ENCODE results near the gene MYO5B.

MYO5B gene

DNA sequence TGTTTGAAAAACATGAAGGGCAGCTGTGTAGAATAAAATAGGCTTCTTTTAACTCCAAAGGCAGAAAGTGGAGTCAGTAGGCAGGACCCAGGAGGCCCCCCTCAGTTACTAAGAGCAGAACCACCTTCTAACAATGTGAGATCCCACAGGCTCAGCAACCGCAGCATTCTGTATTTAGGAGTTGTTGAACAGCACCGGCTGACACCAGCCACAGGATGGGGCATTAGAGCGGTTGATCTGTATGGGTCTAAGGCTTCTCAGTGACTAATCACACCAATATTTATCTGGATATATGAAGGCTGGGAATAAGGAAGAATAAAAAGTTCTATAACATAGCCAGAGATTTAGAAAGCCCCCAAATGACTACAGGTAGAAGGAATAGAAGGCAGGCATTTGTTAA, 51.7 kb downstream of the MYO5B start:
- no peak for DNase-seq

DNA sequence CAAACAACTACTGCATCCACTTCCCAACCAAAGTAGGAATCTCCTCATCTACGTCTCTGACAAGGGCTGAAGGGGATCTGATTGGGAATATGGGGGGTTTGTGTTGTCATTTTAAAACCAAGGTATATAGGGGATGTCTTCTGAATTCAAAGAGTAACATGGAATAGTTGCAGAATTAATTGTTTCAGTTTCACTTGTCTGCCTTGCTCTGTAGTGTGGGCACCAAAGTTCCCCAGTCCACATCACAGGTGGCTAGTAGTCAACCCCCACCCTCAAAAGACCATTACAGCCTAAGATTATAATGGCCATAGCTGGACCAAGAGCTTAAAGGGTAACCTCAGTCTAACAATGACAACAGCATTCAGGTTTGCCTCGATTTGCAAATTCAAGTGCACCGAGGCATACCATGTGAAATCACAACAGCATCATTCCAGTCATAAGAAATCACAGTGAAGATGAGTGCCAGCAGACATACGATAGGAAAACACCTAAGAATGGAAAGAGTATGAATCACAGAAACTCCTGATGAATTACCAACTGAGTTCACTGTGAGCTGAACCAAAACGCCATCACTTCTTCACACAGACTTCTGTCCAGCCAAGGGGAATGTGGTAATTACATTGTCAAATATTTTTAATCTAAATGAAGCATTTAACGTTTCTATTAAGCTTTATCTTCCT, 52.4 kb downstream of the MYO5B start:
- no peak for DNase-seq

DNA sequence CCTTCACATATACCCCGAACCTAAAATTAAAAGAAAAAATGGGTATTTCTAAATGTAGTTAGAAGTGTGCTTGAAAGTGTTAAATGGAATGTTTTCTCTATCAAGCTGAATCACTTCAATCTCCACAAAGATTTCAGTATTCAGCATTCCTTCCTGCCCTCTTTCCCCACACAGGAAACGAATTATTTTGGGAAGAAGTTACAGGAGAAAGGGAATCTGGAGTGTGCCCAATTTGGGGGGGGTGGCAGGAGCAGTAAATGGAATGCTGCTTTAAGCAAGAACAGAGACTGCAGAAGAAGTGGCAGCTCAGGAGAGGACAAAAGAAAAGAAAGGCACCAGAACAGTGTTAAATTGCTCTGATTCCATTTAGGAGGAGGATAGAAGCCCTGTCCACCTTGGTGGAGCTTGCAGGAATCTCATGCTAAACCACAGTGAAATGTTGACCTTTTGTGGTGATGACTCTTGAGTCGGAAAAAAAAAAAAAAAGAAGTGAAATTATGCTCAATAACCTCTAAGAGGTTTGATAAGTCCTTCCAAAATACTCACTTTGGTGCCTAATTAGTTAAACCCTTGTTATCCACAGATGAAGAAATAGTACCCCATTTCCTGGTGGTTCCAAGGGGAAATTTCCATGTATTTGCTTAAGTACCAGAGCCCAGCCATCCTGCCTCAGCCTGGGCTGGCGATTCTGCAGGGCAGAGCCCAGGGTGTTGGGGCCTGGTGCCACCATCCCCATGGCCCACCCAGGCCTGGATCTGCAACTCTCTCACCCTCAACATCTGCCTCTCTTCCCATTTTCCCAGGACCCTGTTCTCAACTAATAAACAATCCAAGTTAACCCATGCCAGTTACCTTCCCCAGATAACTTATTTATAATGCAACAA, 56.5 kb downstream of the MYO5B start:
- DNase-seq: no peak

DNA sequence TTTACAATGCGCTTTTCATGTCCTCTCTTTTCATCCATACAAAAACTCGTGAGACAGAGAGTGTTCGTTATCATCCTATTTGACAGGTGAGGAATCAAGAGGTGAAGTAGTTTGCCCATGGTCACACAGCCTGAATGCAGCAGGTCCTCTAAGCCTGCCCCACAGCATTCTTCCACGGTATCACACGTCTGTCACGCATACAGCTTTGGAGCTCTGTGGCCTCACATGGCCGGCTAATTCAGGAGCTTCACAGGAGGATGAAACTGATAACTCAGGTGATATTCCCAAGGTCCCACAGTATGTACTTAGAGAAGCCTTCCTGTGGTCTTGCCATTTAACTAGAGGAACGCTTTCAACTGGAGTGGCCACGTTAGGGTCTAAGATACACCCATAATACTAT, 59.0 kb downstream of the MYO5B start:
- DNase-seq: no peak

DNA sequence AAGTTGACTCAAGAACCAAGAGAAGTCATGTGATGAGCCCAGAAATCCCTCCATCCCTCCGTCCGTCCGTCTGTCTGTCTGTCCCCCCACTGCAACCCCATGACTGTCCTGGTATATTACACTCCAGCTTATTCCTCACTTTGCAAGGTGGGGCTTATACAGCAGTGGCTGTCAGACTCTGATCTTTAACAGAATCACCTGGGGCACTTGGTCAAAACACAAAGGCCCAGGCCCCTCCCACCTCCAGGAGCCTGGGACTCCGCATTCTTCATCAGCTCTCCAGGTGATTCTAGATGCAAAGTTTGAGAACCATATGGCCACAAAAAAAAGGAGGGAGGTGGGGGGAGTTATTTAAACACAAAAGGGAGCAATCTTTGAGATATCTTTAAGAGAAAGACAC, 61.4 kb downstream of the MYO5B start:
- DNase-seq: no peak

DNA sequence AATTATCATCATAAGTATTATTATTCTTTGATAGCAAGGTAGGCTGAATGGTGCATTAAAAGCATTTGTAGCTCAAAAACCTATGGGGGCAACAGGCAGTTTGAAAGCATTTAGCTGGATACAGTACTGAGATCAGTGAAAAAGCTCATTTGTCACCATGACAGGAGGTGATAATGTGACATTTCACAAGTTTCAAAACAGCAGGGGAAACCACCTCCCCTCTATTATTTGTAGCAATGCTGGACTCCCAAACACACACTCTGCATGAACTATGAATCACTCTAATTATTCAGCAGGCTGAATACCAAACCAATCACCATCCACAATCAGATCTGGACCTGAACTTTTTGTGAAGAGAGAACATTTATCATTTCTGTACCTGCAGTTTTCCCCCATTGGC, 63.4 kb downstream of the MYO5B start:
- no peak for DNase-seq

DNA sequence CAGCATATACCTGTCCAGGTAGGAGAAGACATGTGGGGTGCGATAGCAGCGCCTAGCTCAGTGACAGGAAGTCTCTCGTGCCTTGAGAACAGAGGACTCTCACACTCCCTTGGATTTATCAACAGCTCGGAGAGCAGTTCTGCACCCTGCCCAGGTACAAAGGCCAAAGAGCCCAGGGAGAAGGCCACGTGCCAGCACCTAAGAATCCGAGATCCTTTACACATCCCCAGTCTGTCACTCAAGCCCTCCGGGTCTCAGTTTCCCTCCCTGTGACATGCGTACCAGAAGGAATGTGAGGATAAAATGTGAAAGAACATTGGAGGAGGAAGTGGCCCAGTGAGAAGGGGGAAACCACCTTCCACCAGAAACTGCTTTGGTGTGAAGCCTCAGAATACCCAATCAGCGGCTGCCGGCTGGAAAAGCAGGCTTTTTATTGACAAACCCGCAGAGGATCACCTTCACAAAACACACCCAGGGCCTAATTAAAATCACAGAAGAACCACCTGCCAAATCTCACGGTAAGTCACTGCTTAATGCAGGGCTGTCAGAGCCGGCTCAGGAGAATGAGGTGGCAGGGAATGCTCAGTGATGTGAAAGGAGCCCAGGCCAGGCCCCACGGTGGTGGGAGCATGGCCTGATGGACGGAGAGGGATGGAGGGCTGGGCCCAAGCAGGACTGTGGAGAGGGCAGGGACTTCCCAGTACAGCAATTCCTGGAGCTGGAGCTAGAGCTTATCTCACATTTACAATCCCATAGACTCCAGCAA, 66.3 kb downstream of the MYO5B start:
- no peak for DNase-seq

DNA sequence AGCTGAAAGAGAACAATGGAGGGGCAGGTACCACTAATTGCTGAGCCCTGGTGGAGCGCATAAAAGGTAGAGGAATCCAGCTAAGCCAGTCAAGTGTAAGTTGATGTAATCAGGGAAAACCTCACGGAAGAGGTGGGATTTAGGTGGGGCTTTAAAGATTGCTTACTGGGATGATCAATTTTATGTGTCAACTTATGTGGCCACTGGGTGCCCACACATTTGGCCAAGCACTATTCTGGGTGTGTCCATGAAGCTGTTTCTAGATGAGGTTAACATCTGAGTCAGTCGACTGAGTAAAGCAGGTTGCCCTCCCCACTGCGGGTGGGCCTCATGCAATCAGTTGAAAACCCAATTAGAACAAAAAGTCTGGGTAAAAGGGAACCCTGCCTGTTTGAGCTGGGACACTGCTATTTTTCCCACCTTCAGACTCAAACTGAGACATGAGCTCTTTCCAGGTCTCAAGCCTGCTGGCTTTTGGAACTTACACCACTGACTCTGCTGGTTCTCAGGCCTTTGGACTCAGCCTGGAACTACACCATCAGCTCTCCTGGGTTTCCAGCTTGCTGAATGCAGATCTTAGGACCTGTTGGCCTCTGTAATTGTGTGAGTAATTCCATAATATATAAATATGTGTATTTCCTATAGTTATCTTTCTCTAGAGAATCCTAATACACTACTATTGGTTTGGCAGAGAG, 67.3 kb downstream of the MYO5B start:
- no peak for DNase-seq

DNA sequence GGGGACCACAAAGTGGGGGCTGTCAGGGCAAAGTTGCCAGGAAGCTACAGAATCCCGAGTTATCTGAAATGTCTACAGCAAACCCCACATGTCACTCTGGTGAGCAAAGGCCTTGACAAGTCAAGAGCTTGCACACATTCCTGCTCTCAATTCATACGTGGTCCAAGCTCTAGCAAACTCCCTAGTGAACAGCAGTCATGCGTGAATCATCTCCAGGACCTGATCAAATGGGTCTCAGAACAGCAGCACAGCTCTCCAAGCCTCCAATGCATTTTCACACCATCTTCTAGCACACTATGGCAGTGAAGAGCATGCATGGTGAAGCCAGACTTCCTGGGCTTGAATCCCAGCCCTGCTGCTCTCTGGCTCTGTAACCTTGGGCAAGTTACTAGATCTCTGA, 68.5 kb downstream of the MYO5B start:
- no peak for DNase-seq

DNA sequence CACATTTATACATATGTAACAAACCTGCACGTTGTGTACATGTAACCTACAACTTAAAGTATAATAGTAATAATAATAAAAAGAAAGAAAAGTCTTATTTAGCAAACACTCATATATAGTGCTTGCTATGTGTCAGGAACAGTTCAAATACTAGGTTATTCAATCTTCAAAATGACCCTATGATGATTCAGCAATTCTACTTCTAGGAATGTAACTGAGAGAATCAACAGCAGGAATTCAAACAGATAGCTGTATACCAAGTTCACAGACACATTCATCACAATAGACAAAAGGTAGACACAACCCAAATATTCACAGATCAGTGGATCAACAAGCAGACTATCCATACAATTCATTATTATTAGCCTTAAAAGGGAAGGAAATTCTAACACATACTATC, 69.5 kb downstream of the MYO5B start:
- DNase-seq: no peak

DNA sequence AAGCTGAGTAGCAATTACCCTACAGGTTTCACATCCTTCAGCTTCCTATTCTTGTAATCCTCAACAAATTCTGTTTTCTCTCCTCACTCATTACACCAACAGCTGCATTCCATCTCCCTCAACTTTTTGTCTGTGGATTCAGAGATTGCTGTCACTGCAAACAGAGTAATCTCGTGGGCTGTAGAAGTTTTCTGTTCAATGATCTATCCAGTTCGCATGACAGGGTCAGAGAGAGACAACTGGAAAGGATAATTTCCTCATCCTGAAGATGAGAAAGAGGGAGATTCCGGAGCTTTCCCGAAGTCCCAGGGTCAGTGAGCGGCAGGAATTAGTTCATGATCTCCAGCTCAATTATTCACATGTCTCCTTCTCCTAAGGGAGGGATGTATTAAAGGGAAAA, 75.7 kb downstream of the MYO5B start:
- no peak for DNase-seq

DNA sequence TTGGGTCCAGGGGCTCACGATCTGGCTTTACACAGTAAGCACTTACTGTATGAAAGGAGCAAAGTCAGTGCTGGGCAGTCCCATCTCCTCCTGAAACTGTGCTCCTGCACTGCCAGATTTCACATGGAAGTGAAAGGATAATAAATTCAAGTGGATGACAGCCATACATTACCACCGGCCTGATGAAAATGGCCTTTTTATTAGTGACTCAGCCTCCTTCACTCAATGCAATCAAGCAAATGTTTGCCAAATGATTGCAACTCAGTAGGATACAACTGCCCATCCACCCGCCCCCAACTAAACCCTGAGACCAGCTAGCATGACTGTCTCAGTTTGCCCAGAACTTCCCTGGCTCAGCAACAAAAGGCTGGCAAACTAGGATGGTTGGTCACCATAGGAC, 77.1 kb downstream of the MYO5B start:
- no peak for DNase-seq

DNA sequence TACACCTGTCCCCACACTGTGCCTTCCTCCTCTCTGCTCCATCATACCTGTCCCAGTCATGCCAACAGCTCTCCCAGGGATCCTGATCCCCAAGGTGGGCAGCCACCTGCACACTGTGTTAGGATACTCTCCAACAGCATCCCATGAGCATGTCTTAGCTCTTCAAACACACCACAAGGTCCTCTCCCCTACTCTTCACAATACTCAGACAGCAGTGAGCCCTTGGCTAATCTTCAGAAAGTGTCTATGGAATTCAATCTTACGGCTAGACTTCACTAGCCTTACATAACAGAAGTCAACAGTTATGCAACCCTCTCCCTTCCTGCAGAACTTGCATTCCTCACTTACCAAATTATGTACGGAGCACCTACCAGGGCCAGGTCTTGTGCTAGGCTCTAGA, 79.9 kb downstream of the MYO5B start:
- no peak for DNase-seq

DNA sequence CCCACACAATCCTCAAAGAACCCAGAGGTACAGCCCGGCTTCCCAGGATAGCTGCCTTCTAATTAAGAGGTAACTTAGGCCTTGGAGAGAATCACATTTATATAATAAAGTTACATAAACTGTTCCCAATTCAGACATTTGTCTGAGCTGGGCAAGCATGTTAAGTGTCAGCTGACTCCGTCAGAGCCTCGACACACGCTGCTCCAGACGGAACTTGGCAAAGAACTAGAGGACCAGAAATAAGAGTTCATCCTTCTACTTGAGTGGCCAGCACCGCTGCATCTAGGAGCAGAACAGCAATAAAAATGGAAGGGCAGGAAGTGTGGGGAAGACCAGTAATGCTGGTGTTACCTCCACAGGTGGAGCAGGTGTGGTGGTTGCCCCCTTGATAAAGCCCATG, 80.5 kb downstream of the MYO5B start:
- DNase-seq: no peak

DNA sequence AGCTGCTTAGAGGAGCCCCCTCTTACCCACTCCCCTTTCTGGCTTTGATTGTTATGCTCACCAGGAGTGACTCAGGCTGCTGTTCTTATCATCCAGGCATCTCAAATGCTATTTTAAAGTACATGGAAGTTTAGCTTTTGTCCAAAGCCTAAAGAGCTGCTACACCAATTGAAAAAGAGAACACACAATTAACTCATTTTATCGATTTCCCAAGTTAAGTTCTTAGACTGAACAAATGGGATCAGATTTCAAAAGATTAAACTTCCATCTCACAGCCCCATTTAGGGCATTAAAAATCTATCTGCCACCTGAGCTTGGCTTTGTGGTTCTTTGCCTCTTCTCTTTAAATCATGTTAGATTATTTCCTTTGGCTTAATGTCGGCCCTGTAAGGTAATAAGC, 81.2 kb downstream of the MYO5B start:
- DNase-seq: no peak

DNA sequence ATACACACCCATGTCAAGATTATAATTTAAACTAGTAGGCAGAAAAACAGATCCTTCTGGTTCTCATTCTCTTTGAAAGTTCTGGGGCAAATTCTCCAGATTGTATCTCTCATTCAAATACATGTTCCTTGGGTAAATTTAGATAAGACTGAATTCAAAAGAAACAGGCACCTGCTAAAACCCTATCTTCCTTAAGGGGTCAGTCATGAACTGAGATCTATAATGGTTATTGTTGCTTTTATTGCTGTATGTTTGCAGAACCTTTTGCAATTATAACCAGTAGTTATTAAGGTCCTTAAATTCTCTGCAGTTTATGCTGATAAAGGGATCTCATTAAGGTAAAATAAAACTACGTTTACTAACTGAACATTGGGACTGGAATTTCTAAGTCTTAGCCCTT, 83.5 kb downstream of the MYO5B start:
- no peak for DNase-seq

DNA sequence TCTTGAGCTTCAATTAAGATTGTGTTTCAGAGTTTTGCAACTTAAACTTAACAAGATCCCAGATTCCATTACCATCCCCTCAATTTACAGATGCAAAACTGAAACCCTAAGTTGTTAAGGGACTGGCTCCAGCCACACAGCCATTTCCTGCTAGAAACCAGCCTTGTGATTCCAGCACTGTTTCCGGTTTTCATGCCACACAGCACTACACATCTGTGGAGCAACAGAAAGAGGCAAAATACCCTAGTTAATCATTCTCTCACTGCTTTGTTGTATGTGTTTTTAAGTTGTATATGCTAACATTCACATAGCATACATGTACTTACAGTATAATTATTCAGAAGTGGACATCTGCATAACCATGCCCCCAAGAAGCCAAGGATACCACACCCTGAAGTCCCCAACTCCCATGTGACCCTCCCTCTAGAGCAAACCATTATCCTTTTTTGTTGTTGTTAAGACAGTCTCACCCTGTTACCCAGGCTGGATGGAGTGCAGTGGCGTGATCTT, 87.4 kb downstream of the MYO5B start:
- DNase-seq: no peak

DNA sequence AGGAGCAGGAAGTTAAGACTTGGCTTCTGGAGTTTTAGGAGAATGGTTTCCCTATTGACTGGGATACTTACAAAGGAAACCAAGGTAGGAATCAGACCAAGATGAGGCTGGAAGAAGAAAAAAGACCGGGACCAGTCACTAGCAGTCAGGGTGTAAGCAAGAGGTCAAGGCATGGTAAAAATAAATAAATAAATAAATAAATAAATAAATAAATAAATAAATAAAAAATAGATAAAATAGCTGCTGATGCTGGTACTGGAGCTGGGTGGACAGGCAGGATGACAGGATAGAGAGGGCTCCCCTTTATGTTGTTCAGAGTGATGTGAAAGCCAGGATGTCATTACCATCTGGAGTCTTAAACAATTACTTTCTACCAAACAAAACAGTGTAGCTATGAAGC, 89.9 kb downstream of the MYO5B start:
- DNase-seq: no peak

DNA sequence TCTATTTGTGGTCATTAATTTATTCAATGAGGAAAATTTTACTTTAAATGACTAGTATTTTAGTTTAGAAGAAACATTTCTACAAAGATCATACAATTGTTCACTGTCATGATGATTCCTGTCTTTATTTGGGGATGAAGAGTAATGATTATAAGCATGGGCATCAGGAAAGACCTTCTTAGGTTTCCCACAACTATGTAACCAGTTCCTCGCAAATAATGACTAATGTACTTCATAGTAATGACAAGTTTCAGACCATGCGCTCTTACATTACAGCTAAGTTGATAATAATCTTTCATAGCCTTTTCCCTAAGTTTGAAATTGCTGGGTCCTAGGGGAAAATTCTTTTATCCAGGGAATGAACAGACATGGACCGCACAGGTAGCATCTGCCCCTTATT, 90.5 kb downstream of the MYO5B start:
- no peak for DNase-seq

DNA sequence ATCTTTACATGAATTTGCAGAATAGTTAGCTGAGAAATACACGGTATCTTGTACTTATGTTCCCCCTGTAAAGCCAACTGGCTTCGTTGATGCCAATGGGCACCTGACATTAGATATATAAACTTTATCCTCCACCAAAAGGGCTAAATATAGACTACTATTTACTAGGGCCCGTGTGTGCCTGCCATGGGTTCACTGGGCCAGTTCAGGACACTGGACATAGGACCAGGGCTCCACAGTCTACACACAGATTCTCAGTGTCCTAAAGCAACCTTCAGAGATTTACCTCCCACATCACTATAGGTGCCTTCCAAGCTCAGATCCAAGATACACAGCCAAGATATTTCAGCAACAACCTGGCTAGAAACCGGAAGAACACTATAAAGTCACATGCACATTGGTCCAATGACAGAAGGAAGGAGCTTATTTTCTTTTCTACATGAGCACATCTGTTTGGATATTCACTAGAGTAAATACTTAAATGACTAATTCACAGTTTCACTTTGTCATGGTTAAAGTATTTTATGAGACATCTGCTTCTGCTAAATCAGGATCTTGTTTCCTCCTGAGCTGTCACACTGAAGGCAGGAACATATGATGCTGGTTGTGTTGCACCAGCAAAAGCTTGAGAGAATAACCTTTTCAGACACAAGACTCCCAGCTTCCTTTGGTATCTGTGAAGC, 95.1 kb downstream of the MYO5B start:
- peak; percentile 37 for DNase-seq

DNA sequence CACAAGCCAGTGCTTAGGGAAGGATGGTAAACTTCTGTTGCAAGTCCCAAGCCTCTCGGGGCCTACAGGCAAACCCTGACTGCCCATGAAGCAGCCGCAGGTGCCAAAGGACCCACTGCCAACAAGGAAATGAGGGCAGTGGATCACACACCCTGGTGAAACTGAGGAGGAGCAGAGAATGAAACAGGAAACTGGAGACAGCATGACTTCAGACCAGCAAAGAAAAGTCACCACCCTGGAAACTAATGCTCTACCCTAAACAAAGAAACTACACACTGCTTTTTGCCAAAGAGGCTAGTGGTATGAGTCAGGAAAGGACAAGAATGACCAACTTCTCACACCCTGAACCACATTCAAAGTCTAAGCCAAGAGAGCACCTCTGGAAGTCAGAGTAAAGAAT, 97.2 kb downstream of the MYO5B start:
- DNase-seq: peak; percentile 25

DNA sequence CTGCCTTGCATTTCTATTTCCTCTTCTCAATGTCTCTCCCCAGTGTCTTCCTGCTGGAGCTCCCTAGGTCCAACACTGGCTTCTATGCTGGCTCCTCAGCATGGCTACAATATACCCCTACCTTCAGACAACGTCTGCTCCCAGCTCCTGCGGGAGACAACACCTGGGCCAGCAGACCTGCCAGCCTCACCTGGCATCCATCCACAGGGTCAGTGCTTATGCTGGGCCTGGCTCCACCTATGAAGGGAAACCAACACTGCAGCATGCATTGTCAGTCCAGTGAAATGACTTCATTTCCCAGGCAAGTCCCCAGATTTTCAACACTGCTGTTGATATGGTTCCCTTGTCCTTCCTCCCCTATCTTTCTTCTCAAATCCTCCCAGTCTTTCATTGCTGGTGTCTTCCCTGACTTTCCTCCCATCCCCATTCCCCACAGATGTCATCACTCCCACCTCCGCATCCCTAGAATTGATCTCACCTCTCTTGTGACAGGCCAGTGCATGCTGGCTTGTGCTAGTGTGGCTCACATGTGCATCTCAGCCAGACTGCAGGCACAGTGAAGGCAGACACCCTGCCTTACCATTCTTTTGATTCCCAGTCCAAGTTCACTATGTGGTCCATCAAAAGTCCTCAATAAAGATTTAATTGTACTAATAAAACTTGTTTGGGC, 98.0 kb downstream of the MYO5B start:
- DNase-seq: no peak

All from activated CD4-positive, alpha-beta T cell treated with anti-CD3 and anti-CD28 coated beads, Interleukin-2, Interleukin-6, amounts not matched to agents 100 ng/mL and 50 ng/mL, durations not matched to agents 16 hours and 8 hours (primary cell).